Measurements from ENCODE around the gene MPRIP.

The MPRIP gene

GRCh38 chr17:17071531-17072360 lies 29.5 kb downstream of the MPRIP start:
- Histone ChIP-seq H3K36me3 (peaks cover 36% of the 10 kb centered on the region), H3K4me3 (ENCODE audit: low read depth, low read length) (no peak overlapping the region), H3K27me3 (ENCODE audit: insufficient read depth, low read depth, severe bottlenecking) (no peaks in the 10 kb centered on the region), H3K9me3 (ENCODE audit: severe bottlenecking) (peaks cover 3% of the 10 kb centered on the region), H3K27ac (no peak overlapping the region)
- no peak for DNase-seq
- TF ChIP-seq, protein P1, sequence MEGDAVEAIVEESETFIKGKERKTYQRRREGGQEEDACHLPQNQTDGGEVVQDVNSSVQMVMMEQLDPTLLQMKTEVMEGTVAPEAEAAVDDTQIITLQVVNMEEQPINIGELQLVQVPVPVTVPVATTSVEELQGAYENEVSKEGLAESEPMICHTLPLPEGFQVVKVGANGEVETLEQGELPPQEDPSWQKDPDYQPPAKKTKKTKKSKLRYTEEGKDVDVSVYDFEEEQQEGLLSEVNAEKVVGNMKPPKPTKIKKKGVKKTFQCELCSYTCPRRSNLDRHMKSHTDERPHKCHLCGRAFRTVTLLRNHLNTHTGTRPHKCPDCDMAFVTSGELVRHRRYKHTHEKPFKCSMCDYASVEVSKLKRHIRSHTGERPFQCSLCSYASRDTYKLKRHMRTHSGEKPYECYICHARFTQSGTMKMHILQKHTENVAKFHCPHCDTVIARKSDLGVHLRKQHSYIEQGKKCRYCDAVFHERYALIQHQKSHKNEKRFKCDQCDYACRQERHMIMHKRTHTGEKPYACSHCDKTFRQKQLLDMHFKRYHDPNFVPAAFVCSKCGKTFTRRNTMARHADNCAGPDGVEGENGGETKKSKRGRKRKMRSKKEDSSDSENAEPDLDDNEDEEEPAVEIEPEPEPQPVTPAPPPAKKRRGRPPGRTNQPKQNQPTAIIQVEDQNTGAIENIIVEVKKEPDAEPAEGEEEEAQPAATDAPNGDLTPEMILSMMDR (IDR thresholded peaks at IDR 0.05; ENCODE audit: low read depth, low read length), result no peak

DNA sequence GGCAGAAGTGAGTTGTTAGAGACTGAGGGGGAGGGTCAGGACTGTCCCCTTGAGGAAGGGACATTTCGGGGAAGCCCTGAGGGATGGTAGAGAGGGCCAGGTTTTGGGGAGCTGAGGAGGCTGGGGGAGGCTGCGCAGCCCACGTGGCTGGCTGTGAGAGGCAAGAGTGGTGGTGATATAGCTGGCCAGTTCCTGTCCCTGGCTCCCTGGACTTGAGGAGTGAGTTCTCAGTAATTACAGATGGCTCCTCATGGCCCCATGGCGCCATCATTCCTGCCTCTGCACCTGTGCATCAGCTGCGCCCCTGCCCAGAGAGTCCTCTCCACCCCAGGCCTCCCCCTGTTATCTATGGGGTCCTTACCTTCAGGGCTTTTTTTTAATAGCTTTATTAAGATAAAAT lies 30.3 kb downstream of the MPRIP start:
- Histone ChIP-seq H3K4me3 (ENCODE audit: low read depth, low read length) (no peak overlapping the region), H3K9me3 (ENCODE audit: severe bottlenecking) (peaks cover 3% of the 10 kb centered on the region), H3K27me3 (ENCODE audit: insufficient read depth, low read depth, severe bottlenecking) (no peaks in the 10 kb centered on the region), H3K36me3 (peaks cover 42% of the 10 kb centered on the region), H3K27ac (no peak overlapping the region)
- no peak for DNase-seq
- TF ChIP-seq, protein P1 (IDR thresholded peaks at IDR 0.05; ENCODE audit: low read depth, low read length), result no peak

- no peak overlapping the region for H3K4me3 ChIP-seq (ENCODE audit: low read depth, low read length)
- H3K27me3 ChIP-seq (ENCODE audit: insufficient read depth, low read depth, severe bottlenecking), result no peaks in the 10 kb centered on the region
- no peak for DNase-seq
- TF ChIP-seq, protein P1 (IDR thresholded peaks at IDR 0.05; ENCODE audit: low read depth, low read length), result no peak
- H3K27ac ChIP-seq, result no peak overlapping the region
- peaks cover 3% of the 10 kb centered on the region for H3K9me3 ChIP-seq (ENCODE audit: severe bottlenecking)
- H3K36me3 ChIP-seq, result peaks cover 47% of the 10 kb centered on the region
Measured at GRCh38 chr17:17073030-17073564, 30.8 kb downstream of the MPRIP start.

- Histone ChIP-seq H3K36me3 (peaks cover 54% of the 10 kb centered on the region), H3K4me3 (ENCODE audit: low read depth, low read length) (no peak overlapping the region), H3K27ac (no peak overlapping the region), H3K9me3 (ENCODE audit: severe bottlenecking) (peaks cover 3% of the 10 kb centered on the region), H3K27me3 (ENCODE audit: insufficient read depth, low read depth, severe bottlenecking) (no peaks in the 10 kb centered on the region)
- TF ChIP-seq, protein P1 (IDR thresholded peaks at IDR 0.05; ENCODE audit: low read depth, low read length), result no peak
- DNase-seq, result no peak
Measured at GRCh38 chr17:17073581-17074403, 31.5 kb downstream of the MPRIP start.

GRCh38 chr17:17075125-17075781 lies 33.0 kb downstream of the MPRIP start:
- Histone ChIP-seq H3K27ac (no peak overlapping the region), H3K36me3 (peaks cover 57% of the 10 kb centered on the region), H3K9me3 (ENCODE audit: severe bottlenecking) (no peaks in the 10 kb centered on the region), H3K27me3 (ENCODE audit: insufficient read depth, low read depth, severe bottlenecking) (no peaks in the 10 kb centered on the region), H3K4me3 (ENCODE audit: low read depth, low read length) (no peak overlapping the region)
- TF ChIP-seq, protein P1 (IDR thresholded peaks at IDR 0.05; ENCODE audit: low read depth, low read length), result no peak
- no peak for DNase-seq
